ENCODE results near the gene CREBBP.
"Not testable (repeated sequence)": the region's sequence is repeated elsewhere in the genome, so short reads cannot be mapped to it uniquely, and the experiment has no call there.

CREBBP gene

GRCh38 chr16:3909791-3910583 is 29.5 kb upstream of the CREBBP start:
- DNase-seq (ENCODE audit: insufficient read length, low spot score): no peak
- FAIRE-seq: no peak
- no peak for TF ChIP-seq POLR2A (IDR thresholded peaks at IDR 0.05; ENCODE audit: low read depth, low read length)
- no peak for TF ChIP-seq PAX5 (IDR thresholded peaks at IDR 0.05; ENCODE audit: insufficient read depth, low read length, severe bottlenecking)
- TF ChIP-seq POLR2AphosphoS5 (IDR thresholded peaks at IDR 0.05; ENCODE audit: low read depth, low read length): no peak

- DNase-seq (ENCODE audit: insufficient read length, low spot score): no peak
- FAIRE-seq: no peak
- TF ChIP-seq POU2F2 (IDR thresholded peaks at IDR 0.05; ENCODE audit: low read depth, low read length) (no peak), POLR2A (IDR thresholded peaks at IDR 0.05; ENCODE audit: low read depth, low read length) (no peak), PAX5 (IDR thresholded peaks at IDR 0.05; ENCODE audit: insufficient read depth, low read length, severe bottlenecking) (no peak), SPI1 (IDR thresholded peaks at IDR 0.05; ENCODE audit: low read depth, low read length) (no peak), TAF1 (IDR thresholded peaks at IDR 0.05; ENCODE audit: low read depth, low read length) (no peak), POLR2AphosphoS5 (IDR thresholded peaks at IDR 0.05; ENCODE audit: low read depth, low read length) (no peak)
Measured at GRCh38 chr16:3908951-3909437, 28.5 kb upstream of the CREBBP start.

- FAIRE-seq: no peak
- no peak for TF ChIP-seq SPI1 (IDR thresholded peaks at IDR 0.05; ENCODE audit: low read depth, low read length)
- no peak for TF ChIP-seq POLR2A (IDR thresholded peaks at IDR 0.05; ENCODE audit: low read depth, low read length)
- no peak for TF ChIP-seq POLR2AphosphoS5 (IDR thresholded peaks at IDR 0.05; ENCODE audit: low read depth, low read length)
- TF ChIP-seq POU2F2 (IDR thresholded peaks at IDR 0.05; ENCODE audit: low read depth, low read length): no peak
- no peak for TF ChIP-seq PAX5 (IDR thresholded peaks at IDR 0.05; ENCODE audit: insufficient read depth, low read length, severe bottlenecking)
- no peak for TF ChIP-seq TAF1 (IDR thresholded peaks at IDR 0.05; ENCODE audit: low read depth, low read length)
- DNase-seq (ENCODE audit: insufficient read length, low spot score): no peak
Measured at GRCh38 chr16:3907586-3907985, 27.1 kb upstream of the CREBBP start.

- no peak for FAIRE-seq
- no peak for TF ChIP-seq SPI1 (IDR thresholded peaks at IDR 0.05; ENCODE audit: low read depth, low read length)
- DNase-seq (ENCODE audit: insufficient read length, low spot score): no peak
Measured at GRCh38 chr16:3906363-3906762, 25.9 kb upstream of the CREBBP start.

GRCh38 chr16:3904875-3905274 is 24.4 kb upstream of the CREBBP start:
- DNase-seq (ENCODE audit: insufficient read length, low spot score) (no peak), FAIRE-seq (no peak)
- no peak for TF ChIP-seq POU2F2 (IDR thresholded peaks at IDR 0.05; ENCODE audit: low read depth, low read length)
- no peak for TF ChIP-seq SPI1 (IDR thresholded peaks at IDR 0.05; ENCODE audit: low read depth, low read length)
- no peak for TF ChIP-seq TAF1 (IDR thresholded peaks at IDR 0.05; ENCODE audit: low read depth, low read length)
- no peak for TF ChIP-seq POLR2AphosphoS5 (IDR thresholded peaks at IDR 0.05; ENCODE audit: low read depth, low read length)
- no peak for TF ChIP-seq PAX5 (IDR thresholded peaks at IDR 0.05; ENCODE audit: insufficient read depth, low read length, severe bottlenecking)
- no peak for TF ChIP-seq POLR2A (IDR thresholded peaks at IDR 0.05; ENCODE audit: low read depth, low read length)

- FAIRE-seq (no peak), DNase-seq (ENCODE audit: insufficient read length, low spot score) (no peak)
- TF ChIP-seq POLR2A (IDR thresholded peaks at IDR 0.05; ENCODE audit: low read depth, low read length) (no peak), TAF1 (IDR thresholded peaks at IDR 0.05; ENCODE audit: low read depth, low read length) (no peak), POU2F2 (IDR thresholded peaks at IDR 0.05; ENCODE audit: low read depth, low read length) (no peak), PAX5 (IDR thresholded peaks at IDR 0.05; ENCODE audit: insufficient read depth, low read length, severe bottlenecking) (no peak), POLR2AphosphoS5 (IDR thresholded peaks at IDR 0.05; ENCODE audit: low read depth, low read length) (no peak), SPI1 (IDR thresholded peaks at IDR 0.05; ENCODE audit: low read depth, low read length) (no peak)
Measured at GRCh38 chr16:3890091-3890490, 9.6 kb upstream of the CREBBP start.

GRCh38 chr16:3889059-3889458 is 8.5 kb upstream of the CREBBP start:
- TF ChIP-seq POLR2A (IDR thresholded peaks at IDR 0.05; ENCODE audit: low read depth, low read length) (no peak), POLR2AphosphoS5 (IDR thresholded peaks at IDR 0.05; ENCODE audit: low read depth, low read length) (no peak), TAF1 (IDR thresholded peaks at IDR 0.05; ENCODE audit: low read depth, low read length) (no peak), SPI1 (IDR thresholded peaks at IDR 0.05; ENCODE audit: low read depth, low read length) (no peak), POU2F2 (IDR thresholded peaks at IDR 0.05; ENCODE audit: low read depth, low read length) (no peak), PAX5 (IDR thresholded peaks at IDR 0.05; ENCODE audit: insufficient read depth, low read length, severe bottlenecking) (no peak)
- FAIRE-seq: no peak
- DNase-seq (ENCODE audit: insufficient read length, low spot score): no peak

GRCh38 chr16:3885999-3886398 is 5.5 kb upstream of the CREBBP start:
- not testable (repeated sequence) for FAIRE-seq

GRCh38 chr16:3884398-3884797 is 3.9 kb upstream of the CREBBP start:
- DNase-seq (ENCODE audit: insufficient read length, low spot score) (no peak), FAIRE-seq (no peak)
- no peak for TF ChIP-seq POU2F2 (IDR thresholded peaks at IDR 0.05; ENCODE audit: low read depth, low read length)
- TF ChIP-seq TAF1 (IDR thresholded peaks at IDR 0.05; ENCODE audit: low read depth, low read length): no peak
- no peak for TF ChIP-seq POLR2AphosphoS5 (IDR thresholded peaks at IDR 0.05; ENCODE audit: low read depth, low read length)
- TF ChIP-seq POLR2A (IDR thresholded peaks at IDR 0.05; ENCODE audit: low read depth, low read length): no peak
- TF ChIP-seq SPI1 (IDR thresholded peaks at IDR 0.05; ENCODE audit: low read depth, low read length): no peak
- no peak for TF ChIP-seq PAX5 (IDR thresholded peaks at IDR 0.05; ENCODE audit: insufficient read depth, low read length, severe bottlenecking)

More at GRCh38 chr16:3885999-3886398, 5.5 kb upstream of the CREBBP start:
- DNase-seq (ENCODE audit: insufficient read length, low spot score): not testable (repeated sequence)

- DNase-seq (ENCODE audit: insufficient read length, low spot score) (no peak), FAIRE-seq (no peak)
- no peak for TF ChIP-seq SPI1 (IDR thresholded peaks at IDR 0.05; ENCODE audit: low read depth, low read length)
- TF ChIP-seq POU2F2 (IDR thresholded peaks at IDR 0.05; ENCODE audit: low read depth, low read length): no peak
- TF ChIP-seq PAX5 (IDR thresholded peaks at IDR 0.05; ENCODE audit: insufficient read depth, low read length, severe bottlenecking): no peak
- no peak for TF ChIP-seq POLR2AphosphoS5 (IDR thresholded peaks at IDR 0.05; ENCODE audit: low read depth, low read length)
- TF ChIP-seq TAF1 (IDR thresholded peaks at IDR 0.05; ENCODE audit: low read depth, low read length): no peak
- no peak for TF ChIP-seq POLR2A (IDR thresholded peaks at IDR 0.05; ENCODE audit: low read depth, low read length)
Measured at GRCh38 chr16:3882531-3882930, 2.0 kb upstream of the CREBBP start.
